ENCODE data around the gene TSSK1B. TPM values are rescaled to one million over a fixed set of nuclear protein-coding genes. Genes with fewer than 3 reads are reported as not detected.
A peak's percentile ranks its signal among the peaks of the same experiment; 100 is the strongest.

The TSSK1B gene
- total RNA-seq, 1 experiment from 2014 or later = 0.17 TPM

- H2BK5ac ChIP-seq (ENCODE audit: insufficient read length, low read length) = no peak overlapping the region
- H3T11ph ChIP-seq (ENCODE audit: low read length) = no peak overlapping the region
- no peak overlapping the region for H2BK15ac ChIP-seq (ENCODE audit: low read depth, low read length)
- no peak overlapping the region for H2BK12ac ChIP-seq (ENCODE audit: insufficient read length, low read depth, low read length)
- no peaks in the 10 kb centered on the region for H3K9me3 ChIP-seq (ENCODE audit: control insufficient read depth, low read depth, low read length)
- H3K27ac ChIP-seq (ENCODE audit: insufficient read length, low read depth, low read length) = no peak overlapping the region
- no peak overlapping the region for H3K4ac ChIP-seq (ENCODE audit: low read depth, low read length)
- H3K36me3 Mint-ChIP-seq (ENCODE audit: insufficient read depth in 1 of 3, low read depth in 3 of 3) = no peaks in the 10 kb centered on the region
- no peak overlapping the region for H4K5ac ChIP-seq (ENCODE audit: insufficient read length, low read depth, low read length)
- H3K27ac Mint-ChIP-seq = peak overlapping the region in 1 of 3 experiments; percentile 33; a peak in 1 of 7 replicates
- H3K79me1 ChIP-seq (ENCODE audit: insufficient read depth, low read depth, low read length, poor library complexity, severe bottlenecking) = no peaks in the 10 kb centered on the region
- DNase-seq = no peak
- no peak overlapping the region for H3K23ac ChIP-seq (ENCODE audit: insufficient read length, low read depth, low read length)
- no peaks in the 10 kb centered on the region for H3K23me2 ChIP-seq (ENCODE audit: insufficient read length, low read depth, low read length, poor library complexity, severe bottlenecking)
- H3K14ac ChIP-seq (ENCODE audit: insufficient read depth, low read length) = no peak overlapping the region
- H2BK20ac ChIP-seq (ENCODE audit: low read depth, low read length, poor library complexity, severe bottlenecking) = no peak overlapping the region
- H2AK5ac ChIP-seq (ENCODE audit: insufficient read length, low read length) = no peak overlapping the region
- H3K56ac ChIP-seq (ENCODE audit: insufficient read length, low read depth, low read length) = no peak overlapping the region
- no peaks in the 10 kb centered on the region for H3K9me3 Mint-ChIP-seq
- no peak overlapping the region for H3K4me3 Mint-ChIP-seq
- WGBS (ENCODE audit: extremely low coverage, insufficient read length, low lambda C conversion rate) = no CpG with 5 or more reads among the region's 2 CpGs
- no peak overlapping the region for H2BK120ac ChIP-seq (ENCODE audit: low read depth, low read length, poor library complexity, severe bottlenecking)
- no peaks in the 10 kb centered on the region for H3K27me3 ChIP-seq (ENCODE audit: insufficient read depth, low read length)
- no peak overlapping the region for H2AFZ ChIP-seq (ENCODE audit: low read length)
- H4K8ac ChIP-seq (replicated peaks; ENCODE audit: insufficient read length, low read depth, low read length) = no peak overlapping the region
- no peaks in the 10 kb centered on the region for H4K20me1 ChIP-seq (ENCODE audit: control insufficient read depth, insufficient read depth, insufficient read length)
- TF ChIP-seq, protein P1, sequence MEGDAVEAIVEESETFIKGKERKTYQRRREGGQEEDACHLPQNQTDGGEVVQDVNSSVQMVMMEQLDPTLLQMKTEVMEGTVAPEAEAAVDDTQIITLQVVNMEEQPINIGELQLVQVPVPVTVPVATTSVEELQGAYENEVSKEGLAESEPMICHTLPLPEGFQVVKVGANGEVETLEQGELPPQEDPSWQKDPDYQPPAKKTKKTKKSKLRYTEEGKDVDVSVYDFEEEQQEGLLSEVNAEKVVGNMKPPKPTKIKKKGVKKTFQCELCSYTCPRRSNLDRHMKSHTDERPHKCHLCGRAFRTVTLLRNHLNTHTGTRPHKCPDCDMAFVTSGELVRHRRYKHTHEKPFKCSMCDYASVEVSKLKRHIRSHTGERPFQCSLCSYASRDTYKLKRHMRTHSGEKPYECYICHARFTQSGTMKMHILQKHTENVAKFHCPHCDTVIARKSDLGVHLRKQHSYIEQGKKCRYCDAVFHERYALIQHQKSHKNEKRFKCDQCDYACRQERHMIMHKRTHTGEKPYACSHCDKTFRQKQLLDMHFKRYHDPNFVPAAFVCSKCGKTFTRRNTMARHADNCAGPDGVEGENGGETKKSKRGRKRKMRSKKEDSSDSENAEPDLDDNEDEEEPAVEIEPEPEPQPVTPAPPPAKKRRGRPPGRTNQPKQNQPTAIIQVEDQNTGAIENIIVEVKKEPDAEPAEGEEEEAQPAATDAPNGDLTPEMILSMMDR (conservative IDR thresholded peaks at IDR 0.05) = no peak
- peaks cover 0 to 5% of the 10 kb centered on the region in 2 experiments; a peak in 1 of 4 replicates for H3K4me1 Mint-ChIP-seq
- no peaks in the 10 kb centered on the region for H3K27me3 Mint-ChIP-seq (ENCODE audit: low read depth)
- H3K4me2 ChIP-seq (ENCODE audit: insufficient read depth, insufficient read length, low read length) = no peak overlapping the region
- no peaks in the 10 kb centered on the region for H3K4me1 ChIP-seq (ENCODE audit: insufficient read depth, low read length)
- H4K91ac ChIP-seq (ENCODE audit: insufficient read length, low read depth, low read length) = no peak overlapping the region
- H3K18ac ChIP-seq (ENCODE audit: insufficient read length, low read depth, low read length) = no peak overlapping the region
- no peaks in the 10 kb centered on the region for H3K79me2 ChIP-seq (ENCODE audit: insufficient read depth, low read length)
- H3K9ac ChIP-seq (ENCODE audit: extremely low read depth, insufficient read length, low read length) = no peak overlapping the region
Measured at GRCh38 chr5:113421693-113422092, 13.1 kb downstream of the TSSK1B start.

All from H9 (cell line).